ENCODE data around the gene OR4E2.
"Not testable (repeated sequence)": the region's sequence is repeated elsewhere in the genome, so short reads cannot be mapped to it uniquely, and the experiment has no call there.

OR4E2 gene

DNA sequence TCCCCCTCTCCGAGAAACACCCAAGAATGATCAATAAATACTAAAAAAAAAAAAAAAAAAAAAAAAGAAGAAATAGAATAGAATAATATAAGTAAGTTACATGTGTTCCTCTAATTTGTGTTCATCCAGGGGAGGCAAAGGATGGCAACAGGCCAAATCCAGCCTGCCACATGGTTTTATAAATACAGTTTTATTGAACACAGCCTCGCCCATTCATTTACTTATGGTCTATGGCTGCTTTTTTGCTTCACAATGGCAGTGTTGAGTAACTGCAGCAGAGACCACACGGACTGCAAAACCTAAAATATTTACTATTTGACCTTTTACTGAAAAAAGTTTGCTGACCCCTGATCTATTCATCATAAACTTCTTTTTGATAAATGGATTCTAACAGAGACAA is 44.9 kb downstream of the OR4E2 start:
- DNase-seq: not testable (repeated sequence)

GRCh38 chr14:21699551-21699950 is 45.9 kb downstream of the OR4E2 start:
- DNase-seq: no peak

GRCh38 chr14:21702316-21702715 is 48.7 kb downstream of the OR4E2 start:
- DNase-seq: no peak

GRCh38 chr14:21703357-21704326 is 50.0 kb downstream of the OR4E2 start:
- no peak for DNase-seq

DNA sequence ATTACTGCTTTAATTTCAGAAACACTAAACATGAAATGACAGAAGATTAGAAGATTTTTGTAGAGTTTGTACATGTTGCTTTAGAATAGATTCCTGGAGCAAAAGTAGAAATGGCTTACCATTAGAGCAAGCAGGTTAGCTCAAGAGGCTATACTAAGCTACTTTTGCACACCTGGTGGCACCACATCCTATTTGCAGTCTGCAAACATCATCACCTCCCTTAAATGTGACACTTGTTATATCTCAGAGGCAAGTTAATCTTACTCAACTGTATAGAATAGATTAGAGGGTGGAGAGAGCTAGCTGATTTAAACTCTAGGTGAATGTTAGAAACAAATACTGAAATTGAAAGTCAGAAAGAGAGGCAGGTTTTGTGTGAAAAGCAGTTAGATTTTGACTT is 50.7 kb downstream of the OR4E2 start:
- DNase-seq: no peak

GRCh38 chr14:21711360-21711961 is 57.8 kb downstream of the OR4E2 start:
- DNase-seq: peak; percentile 19

GRCh38 chr14:21712036-21712435 is 58.4 kb downstream of the OR4E2 start:
- DNase-seq: no peak

GRCh38 chr14:21714318-21714929 is 60.8 kb downstream of the OR4E2 start:
- DNase-seq: no peak
